ENCODE data around the gene PPP1R15B.

The PPP1R15B gene

GRCh38 chr1:204402391-204402790 lies 9.2 kb downstream of the PPP1R15B start:
- no peak for ATAC-seq
- Mint-ChIP-seq H3K4me3 (no peak overlapping the region), H3K27ac (no peak overlapping the region), H3K9me3 (no peaks in the 10 kb centered on the region), H3K4me1 (peaks cover 47% of the 10 kb centered on the region), H3K27me3 (no peaks in the 10 kb centered on the region)
- DNase-seq = no peak

- Mint-ChIP-seq H3K27ac (peak overlapping the region in 1 of 2 donors; percentile 13), H3K4me1 (peaks cover 47% of the 10 kb centered on the region), H3K9me3 (no peaks in the 10 kb centered on the region)
Observed at GRCh38 chr1:204401730-204402129, 9.9 kb downstream of the PPP1R15B start.

GRCh38 chr1:204400882-204401510 lies 10.6 kb downstream of the PPP1R15B start:
- no peak for ATAC-seq
- no peak for DNase-seq
- Mint-ChIP-seq H3K27ac (peak overlapping the region; percentile 2 to 76), H3K27me3 (no peaks in the 10 kb centered on the region), H3K4me3 (no peak overlapping the region), H3K9me3 (no peaks in the 10 kb centered on the region), H3K4me1 (peaks cover 43% of the 10 kb centered on the region)

More at GRCh38 chr1:204401730-204402129, 9.9 kb downstream of the PPP1R15B start:
- Mint-ChIP-seq H3K4me3 (peak overlapping the region in 1 of 2 donors; percentile 2), H3K27me3 (no peaks in the 10 kb centered on the region)
- ATAC-seq (no peak), DNase-seq (no peak)

DNA sequence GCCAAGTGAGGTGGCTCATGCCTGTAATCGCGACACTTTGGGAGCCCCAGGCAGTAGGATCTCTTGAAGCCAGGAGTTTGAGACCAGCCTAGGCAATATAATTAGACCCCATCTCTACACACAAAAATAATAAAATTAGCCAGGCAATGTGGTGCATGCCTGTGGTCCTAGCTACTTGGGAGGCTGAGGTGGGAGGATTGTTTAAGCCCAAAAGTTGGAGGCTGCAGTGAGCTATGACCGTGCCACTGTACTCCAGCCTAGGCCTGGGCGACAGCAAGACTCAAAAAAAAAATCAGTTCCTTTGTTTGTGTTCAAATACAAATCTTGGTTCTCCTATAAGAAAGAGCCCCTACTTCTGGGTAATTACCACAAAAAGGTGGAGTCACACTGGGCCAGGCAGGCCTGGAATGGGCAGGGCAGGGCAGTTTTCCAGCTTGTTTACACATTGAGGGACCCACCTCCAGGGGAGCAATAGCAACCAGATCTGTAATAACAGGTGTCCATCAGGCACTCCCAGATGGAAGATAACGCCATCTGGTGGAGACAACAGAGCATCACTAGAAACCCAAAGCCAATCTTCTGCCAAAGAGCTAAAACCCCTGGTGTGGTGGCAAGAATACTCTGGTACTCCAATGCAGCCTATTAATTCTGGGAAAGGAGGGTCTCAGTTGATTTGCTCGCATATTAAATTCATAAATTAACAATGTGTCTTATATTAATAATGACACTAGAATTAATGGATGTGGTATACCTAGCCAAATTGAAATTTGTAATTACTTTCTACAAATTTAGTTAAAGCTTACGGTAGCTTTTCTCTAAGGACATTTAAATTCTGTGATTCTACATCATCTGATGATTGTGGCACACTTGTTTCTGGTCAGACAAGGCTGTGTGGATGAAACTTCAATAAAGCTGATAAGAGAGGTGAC lies 13.2 kb downstream of the PPP1R15B start:
- DNase-seq (peak; percentile 64 to 67), ATAC-seq (peak; percentile 95)
- Mint-ChIP-seq H3K9me3 (no peaks in the 10 kb centered on the region), H3K4me3 (no peak overlapping the region), H3K27ac (peak overlapping the region in 1 of 2 donors; percentile 48), H3K4me1 (peaks cover 31% of the 10 kb centered on the region), H3K27me3 (no peaks in the 10 kb centered on the region)

DNA sequence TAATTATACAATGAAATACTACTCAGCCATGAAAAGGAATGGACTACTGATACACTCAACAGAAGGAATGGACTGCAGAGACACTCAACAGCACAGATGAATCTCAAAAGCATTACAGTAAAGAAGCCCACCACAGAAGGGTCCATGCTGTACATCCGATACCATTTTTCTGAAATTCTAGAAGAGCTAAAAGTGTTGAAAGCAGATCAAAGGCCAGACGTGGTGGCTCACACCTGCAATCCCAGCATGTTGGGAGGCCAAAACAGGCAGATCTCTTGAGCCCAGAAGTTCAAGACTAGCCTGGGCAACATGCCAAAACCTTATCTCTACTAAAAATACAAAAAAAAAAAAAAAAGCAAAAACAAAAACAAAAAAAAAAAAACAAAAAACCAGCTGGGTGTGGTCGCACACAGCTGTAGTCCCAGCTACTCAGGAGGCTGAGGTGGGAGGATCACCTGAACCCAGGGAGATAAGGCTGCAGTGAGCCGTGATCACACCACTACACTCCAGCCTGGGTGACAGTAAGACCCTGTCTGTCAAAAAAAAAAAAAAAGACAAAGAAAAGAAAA lies 15.5 kb downstream of the PPP1R15B start:
- Mint-ChIP-seq H3K9me3 (no peaks in the 10 kb centered on the region), H3K4me1 (peaks cover 27% of the 10 kb centered on the region), H3K27ac (peak overlapping the region in 1 of 2 donors; percentile 54), H3K27me3 (no peaks in the 10 kb centered on the region), H3K4me3 (no peak overlapping the region)
- no peak for ATAC-seq
- DNase-seq = no peak

GRCh38 chr1:204391629-204392028 lies 20.0 kb downstream of the PPP1R15B start:
- ATAC-seq (no peak), DNase-seq (no peak)
- Mint-ChIP-seq H3K27me3 (no peaks in the 10 kb centered on the region), H3K4me3 (no peak overlapping the region), H3K27ac (no peak overlapping the region), H3K9me3 (no peaks in the 10 kb centered on the region), H3K4me1 (peaks cover 11% of the 10 kb centered on the region)

DNA sequence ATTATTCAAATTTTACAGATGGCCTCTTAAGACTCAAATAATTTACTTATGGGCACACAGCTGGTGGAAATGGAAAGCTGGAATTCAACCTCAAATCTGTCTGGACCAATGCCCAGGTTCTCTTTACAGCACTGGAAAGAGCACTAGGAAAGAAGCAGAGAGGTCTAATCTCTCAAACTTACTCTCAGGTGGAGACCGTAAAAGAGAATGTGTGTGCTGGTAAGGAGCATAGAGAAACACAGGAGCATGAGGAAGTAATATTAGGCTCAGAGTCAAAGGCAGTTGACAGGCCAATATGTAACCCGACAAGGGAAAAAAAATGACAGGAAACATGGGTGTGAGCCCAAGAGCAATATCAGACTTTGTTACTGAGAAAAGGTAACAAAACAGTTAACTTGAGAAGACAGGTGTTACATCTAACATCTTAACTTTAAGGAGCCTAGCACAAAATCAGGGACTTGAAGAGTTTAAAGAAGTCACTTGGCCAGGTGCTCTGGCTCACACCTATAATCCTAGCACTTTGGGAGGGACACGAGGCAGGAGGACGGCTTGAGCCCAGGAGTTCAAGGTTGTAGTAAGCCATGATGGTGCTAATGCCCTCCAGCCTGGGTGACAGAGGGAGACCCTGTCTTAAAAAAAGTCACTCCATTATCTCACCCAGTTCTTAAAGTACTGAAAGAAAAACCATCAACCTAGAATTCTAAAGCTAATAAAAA lies 20.7 kb downstream of the PPP1R15B start:
- ATAC-seq (no peak), DNase-seq (no peak)
- no peak overlapping the region for H3K4me3 Mint-ChIP-seq
- no peaks in the 10 kb centered on the region for H3K27me3 Mint-ChIP-seq
- no peak overlapping the region for H3K27ac Mint-ChIP-seq
- H3K9me3 Mint-ChIP-seq = no peaks in the 10 kb centered on the region
- H3K4me1 Mint-ChIP-seq = peaks cover 11% of the 10 kb centered on the region

DNA sequence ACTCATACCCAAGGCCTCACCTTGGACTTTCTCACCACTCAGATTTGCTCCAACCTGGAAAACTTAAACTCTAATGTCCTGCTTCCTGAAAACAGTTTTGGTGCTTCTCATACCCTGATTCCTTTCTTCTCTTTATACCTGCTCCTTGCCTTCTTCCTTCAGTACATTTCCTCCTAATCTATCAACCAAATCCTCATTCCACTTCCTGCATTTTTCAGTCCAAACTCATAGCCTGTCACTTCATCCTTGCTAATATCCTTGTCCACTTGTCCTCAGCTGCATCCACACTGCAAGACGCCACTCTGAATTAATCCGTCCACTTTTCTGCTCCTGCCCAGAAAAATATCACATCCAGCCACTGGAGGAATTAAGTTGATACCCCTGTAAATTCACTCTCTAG lies 25.9 kb downstream of the PPP1R15B start:
- Mint-ChIP-seq H3K4me1 (no peaks in the 10 kb centered on the region), H3K9me3 (no peaks in the 10 kb centered on the region), H3K4me3 (no peak overlapping the region), H3K27me3 (no peaks in the 10 kb centered on the region), H3K27ac (no peak overlapping the region)
- ATAC-seq (no peak), DNase-seq (no peak)

DNA sequence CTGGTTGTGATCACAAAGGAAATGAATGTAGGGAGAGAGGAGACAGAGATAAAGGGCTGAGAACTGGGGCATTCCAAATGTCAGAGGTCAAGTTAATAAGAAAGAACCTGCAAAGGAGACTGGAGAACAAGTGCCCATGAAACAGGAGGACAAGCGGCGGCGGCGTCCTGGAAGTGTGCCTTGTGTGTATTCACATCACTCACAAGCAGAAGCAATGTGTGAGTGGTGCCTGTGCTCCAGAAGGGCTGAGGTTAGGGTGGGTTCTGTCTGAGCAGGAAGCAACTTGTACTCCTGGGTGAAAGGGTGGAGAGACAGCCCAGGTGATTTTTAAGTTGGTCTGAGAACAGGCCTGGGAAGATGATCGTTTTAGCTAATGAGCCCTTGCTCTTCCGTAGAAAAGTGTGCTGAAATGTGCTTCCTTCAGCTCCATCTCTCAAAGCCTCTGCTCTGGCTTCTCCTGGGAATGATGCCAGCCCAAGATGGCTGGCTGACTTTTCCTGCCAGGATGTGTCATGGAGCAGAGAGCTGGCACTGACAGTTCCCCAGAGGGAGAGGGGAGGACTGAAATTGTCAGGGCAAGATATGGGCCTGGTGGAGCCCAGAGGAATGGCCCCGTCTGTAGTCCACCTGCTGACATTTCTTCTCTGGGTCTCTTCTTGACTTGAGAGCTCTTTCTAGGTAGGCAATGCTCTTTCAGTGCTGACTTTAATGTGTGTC lies 26.8 kb downstream of the PPP1R15B start:
- Mint-ChIP-seq H3K4me3 (no peak overlapping the region), H3K27me3 (no peaks in the 10 kb centered on the region), H3K4me1 (no peaks in the 10 kb centered on the region), H3K9me3 (no peaks in the 10 kb centered on the region), H3K27ac (no peak overlapping the region)
- ATAC-seq (no peak), DNase-seq (no peak)

GRCh38 chr1:204383163-204383904 lies 28.3 kb downstream of the PPP1R15B start:
- no peak overlapping the region for H3K27ac Mint-ChIP-seq
- peaks cover 1% of the 10 kb centered on the region for H3K4me1 Mint-ChIP-seq
- ATAC-seq (no peak), DNase-seq (no peak)
- H3K4me3 Mint-ChIP-seq = no peak overlapping the region
- H3K9me3 Mint-ChIP-seq = no peaks in the 10 kb centered on the region
- H3K27me3 Mint-ChIP-seq = no peaks in the 10 kb centered on the region

DNA sequence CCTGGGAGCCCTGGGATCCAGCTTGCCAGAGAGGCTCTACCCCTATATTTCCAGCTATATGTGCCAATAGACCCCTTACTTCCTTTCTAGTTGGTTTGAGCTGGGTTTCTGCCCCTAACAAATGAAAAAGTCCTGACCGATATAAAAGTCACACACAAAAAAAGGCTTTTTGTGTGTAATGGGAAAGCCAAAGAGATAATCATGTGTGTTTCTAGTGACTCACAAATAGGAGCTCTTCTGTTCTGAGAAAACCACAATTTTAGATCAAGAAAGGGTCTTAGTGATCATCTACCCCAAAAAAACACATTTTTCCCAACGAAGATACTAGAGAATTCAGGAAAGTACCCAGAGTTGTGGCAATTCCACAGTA lies 28.9 kb downstream of the PPP1R15B start:
- Mint-ChIP-seq H3K4me3 (no peak overlapping the region), H3K4me1 (peaks cover 7% of the 10 kb centered on the region), H3K9me3 (no peaks in the 10 kb centered on the region), H3K27ac (no peak overlapping the region), H3K27me3 (peaks cover 5% of the 10 kb centered on the region)
- ATAC-seq (no peak), DNase-seq (no peak)

- no peaks in the 10 kb centered on the region for H3K9me3 Mint-ChIP-seq
- peak in 1 of 2 donors; percentile 2 for DNase-seq
- ATAC-seq = no peak
- peaks cover 13% of the 10 kb centered on the region for H3K4me1 Mint-ChIP-seq
- H3K27me3 Mint-ChIP-seq = peaks cover 13% of the 10 kb centered on the region
- no peak overlapping the region for H3K27ac Mint-ChIP-seq
- no peak overlapping the region for H3K4me3 Mint-ChIP-seq
Observed at GRCh38 chr1:204380293-204380831, 31.3 kb downstream of the PPP1R15B start.

DNA sequence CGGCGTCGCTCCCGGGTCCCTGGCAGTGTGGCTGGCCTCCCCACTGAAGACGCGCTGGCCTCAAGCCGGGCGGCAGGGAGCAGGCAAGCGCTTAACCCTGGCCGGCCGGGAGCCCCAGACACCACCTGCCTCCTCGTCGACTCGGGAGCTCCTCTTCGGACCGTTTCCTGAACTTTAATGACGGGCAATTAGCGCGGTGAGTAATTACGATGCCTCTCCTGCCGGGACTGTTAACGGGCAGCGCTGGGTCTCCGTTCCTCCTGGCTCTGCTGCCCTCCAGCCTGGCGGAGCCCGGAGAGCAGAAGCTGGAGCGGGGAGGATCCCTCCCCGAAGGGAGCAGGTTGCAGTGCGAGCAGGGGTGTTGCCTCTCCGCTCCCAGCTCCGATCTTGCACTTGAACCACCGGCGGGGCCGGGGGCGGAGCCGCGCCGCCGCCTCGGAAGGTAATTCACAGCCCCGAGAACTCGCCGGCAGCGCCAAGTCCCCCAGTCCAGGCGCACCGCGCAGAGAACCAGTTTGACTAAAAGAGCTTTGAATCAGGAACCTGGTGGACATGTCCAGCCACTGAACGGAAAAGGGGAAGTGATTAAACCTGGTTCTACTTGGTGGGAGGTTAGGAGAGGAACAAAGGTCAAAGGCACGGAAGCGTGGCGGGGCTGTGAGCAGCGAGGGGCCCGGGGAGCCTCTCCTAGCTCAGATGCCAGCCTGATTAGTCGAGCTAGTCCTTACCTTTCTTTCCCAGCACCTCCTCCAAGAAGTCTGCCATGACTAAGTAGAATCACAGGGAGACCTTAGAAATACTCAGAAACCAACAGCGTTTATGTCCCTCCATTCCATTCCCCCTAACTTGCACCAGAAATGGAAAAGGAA lies 33.6 kb downstream of the PPP1R15B start:
- DNase-seq (peak; percentile 45 to 61), ATAC-seq (peak; percentile 77)
- Mint-ChIP-seq H3K27ac (peak overlapping the region; percentile 38 to 92), H3K9me3 (no peaks in the 10 kb centered on the region), H3K4me3 (peak overlapping the region; percentile 91 to 95), H3K4me1 (peaks cover 13% of the 10 kb centered on the region), H3K27me3 (peaks cover 13% of the 10 kb centered on the region)

Measured in stimulated activated naive CD8-positive, alpha-beta T cell treated with anti-CD3 and anti-CD28 coated beads, Interleukin-15, amount 100 ng/mL, for 72 hours (primary cell).